RWPE1 (cell line): Measurements from ENCODE around the gene CFAP161.

ENCODE experiments used
- CTCF ChIA-PET: fragments of 350-600 bp; sonication (Branson Sonifier 250); formaldehyde crosslinking; extraction: SDS; loops from one replicate; lab custom pipeline; 2021; lab: Yijun Ruan, JAX
- POLR2A ChIA-PET: fragments of 400-600 bp; formaldehyde crosslinking; extraction: SDS; loops from one replicate; lab custom pipeline; 2020; ENCODE audit warnings: antibody characterized with exemption; ENCODE audit not compliant: low non-redundant PET; lab: Yijun Ruan, JAX
- DNase-seq: peaks from one replicate; pipeline ENCODE4 v3.0.0; 2012; ENCODE audit warnings: low spot score
- H3K27ac ChIP-seq: fragments of 450-650 bp; 2 replicates; pipeline ENCODE4 v1.5.1; 2017
- CTCF ChIP-seq: fragments of 450-650 bp; conservative IDR thresholded peaks from 2 replicates; pipeline ENCODE4 v1.5.1; 2017; ENCODE audit warnings: low read depth, mild to moderate bottlenecking

The CFAP161 gene

GRCh38 chr15:81197255-81197630 is 63.2 kb downstream of the CFAP161 start:
- CTCF ChIA-PET: no interaction called here
- POLR2A ChIA-PET: no interaction called here
- TF ChIP-seq CTCF: no peak
- no peak overlapping the region for H3K27ac ChIP-seq
- no peak for DNase-seq

- no peak for DNase-seq
- ChIA-PET POLR2A (no interaction called here), CTCF (interaction anchor here (0.6 kb wide), 1 partner anchor 54 kb away, joined by 3 read pairs; no protein-coding TSS in a partner anchor)
- no peak overlapping the region for H3K27ac ChIP-seq
- TF ChIP-seq CTCF: no peak
Measured at GRCh38 chr15:81197688-81198281, 63.7 kb downstream of the CFAP161 start.
